WTC11 (cell line): ENCODE data around the gene WDR91.

Source experiments
- ETV6 ChIP-seq: sonication (generic); formaldehyde crosslinking; IDR thresholded peaks from 2 replicates; pipeline ENCODE4 v1.8.1; 2022; ENCODE audit warnings: mild to moderate bottlenecking, missing genetic modification reagents
- GABPB1 ChIP-seq: sonication (generic); formaldehyde crosslinking; IDR thresholded peaks from 2 replicates; pipeline ENCODE4 v1.8.1; 2023; ENCODE audit warnings: mild to moderate bottlenecking, missing genetic modification reagents
- SP1 ChIP-seq: sonication (generic); formaldehyde crosslinking; conservative IDR thresholded peaks from 2 replicates; pipeline ENCODE4 v1.8.1; 2022; ENCODE audit warnings: missing genetic modification reagents
- ZBTB21 ChIP-seq: sonication (generic); formaldehyde crosslinking; IDR thresholded peaks from 2 replicates; pipeline ENCODE4 v1.8.1; 2023; ENCODE audit warnings: mild to moderate bottlenecking, missing genetic modification reagents, borderline replicate concordance
- TF ChIP-seq, protein P1 (sequence below): sonication (generic); formaldehyde crosslinking; IDR thresholded peaks from 2 replicates; pipeline ENCODE4 v1.8.0; 2023; ENCODE audit warnings: mild to moderate bottlenecking, missing genetic modification reagents
- TF ChIP-seq, protein P2 (sequence below): fragments of 200-600 bp; IDR thresholded peaks from 2 replicates; pipeline ENCODE4 v1.8.0; 2022; ENCODE audit warnings: antibody characterized with exemption

DNA sequence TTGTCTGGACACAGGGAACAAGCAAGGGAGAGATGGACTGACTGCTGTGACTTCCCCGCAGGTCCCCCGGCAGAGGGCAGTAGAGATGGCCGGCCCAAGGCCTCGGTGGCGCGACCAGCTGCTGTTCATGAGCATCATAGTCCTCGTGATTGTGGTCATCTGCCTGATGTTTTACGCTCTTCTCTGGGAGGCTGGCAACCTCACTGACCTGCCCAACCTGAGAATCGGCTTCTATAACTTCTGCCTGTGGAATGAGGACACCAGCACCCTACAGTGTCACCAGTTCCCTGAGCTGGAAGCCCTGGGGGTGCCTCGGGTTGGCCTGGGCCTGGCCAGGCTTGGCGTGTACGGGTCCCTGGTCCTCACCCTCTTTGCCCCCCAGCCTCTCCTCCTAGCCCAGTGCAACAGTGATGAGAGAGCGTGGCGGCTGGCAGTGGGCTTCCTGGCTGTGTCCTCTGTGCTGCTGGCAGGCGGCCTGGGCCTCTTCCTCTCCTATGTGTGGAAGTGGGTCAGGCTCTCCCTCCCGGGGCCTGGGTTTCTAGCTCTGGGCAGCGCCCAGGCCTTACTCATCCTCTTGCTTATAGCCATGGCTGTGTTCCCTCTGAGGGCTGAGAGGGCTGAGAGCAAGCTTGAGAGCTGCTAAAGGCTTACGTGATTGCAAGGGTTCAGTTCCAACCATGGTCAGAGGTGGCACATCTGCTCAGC is 46.8 kb downstream of the WDR91 start:
- TF ChIP-seq, protein P1, sequence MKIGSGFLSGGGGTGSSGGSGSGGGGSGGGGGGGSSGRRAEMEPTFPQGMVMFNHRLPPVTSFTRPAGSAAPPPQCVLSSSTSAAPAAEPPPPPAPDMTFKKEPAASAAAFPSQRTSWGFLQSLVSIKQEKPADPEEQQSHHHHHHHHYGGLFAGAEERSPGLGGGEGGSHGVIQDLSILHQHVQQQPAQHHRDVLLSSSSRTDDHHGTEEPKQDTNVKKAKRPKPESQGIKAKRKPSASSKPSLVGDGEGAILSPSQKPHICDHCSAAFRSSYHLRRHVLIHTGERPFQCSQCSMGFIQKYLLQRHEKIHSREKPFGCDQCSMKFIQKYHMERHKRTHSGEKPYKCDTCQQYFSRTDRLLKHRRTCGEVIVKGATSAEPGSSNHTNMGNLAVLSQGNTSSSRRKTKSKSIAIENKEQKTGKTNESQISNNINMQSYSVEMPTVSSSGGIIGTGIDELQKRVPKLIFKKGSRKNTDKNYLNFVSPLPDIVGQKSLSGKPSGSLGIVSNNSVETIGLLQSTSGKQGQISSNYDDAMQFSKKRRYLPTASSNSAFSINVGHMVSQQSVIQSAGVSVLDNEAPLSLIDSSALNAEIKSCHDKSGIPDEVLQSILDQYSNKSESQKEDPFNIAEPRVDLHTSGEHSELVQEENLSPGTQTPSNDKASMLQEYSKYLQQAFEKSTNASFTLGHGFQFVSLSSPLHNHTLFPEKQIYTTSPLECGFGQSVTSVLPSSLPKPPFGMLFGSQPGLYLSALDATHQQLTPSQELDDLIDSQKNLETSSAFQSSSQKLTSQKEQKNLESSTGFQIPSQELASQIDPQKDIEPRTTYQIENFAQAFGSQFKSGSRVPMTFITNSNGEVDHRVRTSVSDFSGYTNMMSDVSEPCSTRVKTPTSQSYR (CRISPR knock-in tag) = no peak
- TF ChIP-seq, protein P2, sequence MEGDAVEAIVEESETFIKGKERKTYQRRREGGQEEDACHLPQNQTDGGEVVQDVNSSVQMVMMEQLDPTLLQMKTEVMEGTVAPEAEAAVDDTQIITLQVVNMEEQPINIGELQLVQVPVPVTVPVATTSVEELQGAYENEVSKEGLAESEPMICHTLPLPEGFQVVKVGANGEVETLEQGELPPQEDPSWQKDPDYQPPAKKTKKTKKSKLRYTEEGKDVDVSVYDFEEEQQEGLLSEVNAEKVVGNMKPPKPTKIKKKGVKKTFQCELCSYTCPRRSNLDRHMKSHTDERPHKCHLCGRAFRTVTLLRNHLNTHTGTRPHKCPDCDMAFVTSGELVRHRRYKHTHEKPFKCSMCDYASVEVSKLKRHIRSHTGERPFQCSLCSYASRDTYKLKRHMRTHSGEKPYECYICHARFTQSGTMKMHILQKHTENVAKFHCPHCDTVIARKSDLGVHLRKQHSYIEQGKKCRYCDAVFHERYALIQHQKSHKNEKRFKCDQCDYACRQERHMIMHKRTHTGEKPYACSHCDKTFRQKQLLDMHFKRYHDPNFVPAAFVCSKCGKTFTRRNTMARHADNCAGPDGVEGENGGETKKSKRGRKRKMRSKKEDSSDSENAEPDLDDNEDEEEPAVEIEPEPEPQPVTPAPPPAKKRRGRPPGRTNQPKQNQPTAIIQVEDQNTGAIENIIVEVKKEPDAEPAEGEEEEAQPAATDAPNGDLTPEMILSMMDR = no peak
- TF ChIP-seq GABPB1 (CRISPR knock-in tag) = no peak
- TF ChIP-seq SP1 (CRISPR knock-in tag) = no peak
- no peak for TF ChIP-seq ZBTB21 (CRISPR knock-in tag)
- no peak for TF ChIP-seq ETV6 (CRISPR knock-in tag)
